Mesenchymal stem cell (in vitro differentiated cells and primary cell): ENCODE measurements around the gene ZNF610.

Source experiments
- DNase-seq: peaks from one replicate; pipeline ENCODE4 v3.0.0-alpha.2; 2013
- H2AFZ ChIP-seq: one replicate; pipeline ENCODE4 v1.6.1; 2013; ENCODE audit warnings: low read depth, mild to moderate bottlenecking, control low read depth, inconsistent platforms, low read length, moderate library complexity
- H2AK5ac ChIP-seq: 2 replicates; pipeline ENCODE4 v1.6.1; 2013; ENCODE audit warnings: low read length, moderate library complexity, mild to moderate bottlenecking, inconsistent platforms; ENCODE audit not compliant: severe bottlenecking
- H2BK120ac ChIP-seq: one replicate; pipeline ENCODE4 v1.6.1; 2013; ENCODE audit warnings: low read depth, mild to moderate bottlenecking, inconsistent platforms, low read length, moderate library complexity
- H2BK12ac ChIP-seq, 2 experiments: one replicate each; pipeline ENCODE4 v1.6.1; 2013; ENCODE audit warnings: inconsistent platforms in 2 of 2, low read length in 2 of 2, mild to moderate bottlenecking in 2 of 2, moderate library complexity in 2 of 2, control low read depth in 1 of 2
- H2BK15ac ChIP-seq: one replicate; pipeline ENCODE4 v1.6.1; 2013; ENCODE audit warnings: mild to moderate bottlenecking, low read depth, inconsistent platforms; ENCODE audit not compliant: poor library complexity, severe bottlenecking
- H2BK5ac ChIP-seq: 2 replicates; pipeline ENCODE4 v1.6.1; 2013; ENCODE audit warnings: low read depth, mild to moderate bottlenecking, low read length, control low read depth, inconsistent platforms; ENCODE audit not compliant: poor library complexity, severe bottlenecking
- H3K14ac ChIP-seq, 2 experiments: one replicate each; pipeline ENCODE4 v1.6.1; 2013; ENCODE audit warnings: inconsistent platforms in 2 of 2, low read length in 2 of 2, control low read depth in 1 of 2, mild to moderate bottlenecking in 1 of 2, moderate library complexity in 1 of 2
- H3K18ac ChIP-seq, 2 experiments: one replicate each; pipeline ENCODE4 v1.6.1; 2013; ENCODE audit warnings: inconsistent platforms in 2 of 2, low read length in 2 of 2, control low read depth in 1 of 2, low read depth in 1 of 2, mild to moderate bottlenecking in 1 of 2
- H3K23ac ChIP-seq, 2 experiments: one replicate each; pipeline ENCODE4 v1.6.1; 2013; ENCODE audit warnings: inconsistent platforms in 2 of 2, low read length in 2 of 2, mild to moderate bottlenecking in 2 of 2, moderate library complexity in 2 of 2, control low read depth in 1 of 2
- H3K27ac ChIP-seq: 2 replicates; pipeline ENCODE4 v1.5.1; 2013; ENCODE audit warnings: mild to moderate bottlenecking, moderate library complexity, low read length, control low read depth, inconsistent platforms; ENCODE audit not compliant: poor library complexity, severe bottlenecking
- H3K27me3 ChIP-seq, 2 experiments: 2 replicates each; pipeline versions ENCODE4 v1.6.1 to v1.7.0; 2013; ENCODE audit warnings: low read length in 2 of 2, mild to moderate bottlenecking in 2 of 2, moderate library complexity in 2 of 2, control low read depth in 1 of 2, inconsistent platforms in 1 of 2; ENCODE audit not compliant: control insufficient read depth in 1 of 2, insufficient read depth in 1 of 2
- H3K36me3 ChIP-seq, 2 experiments: 2 replicates each; pipeline versions ENCODE4 v1.6.1 to v1.7.0; 2013; ENCODE audit warnings: low read length in 2 of 2, control low read depth in 1 of 2, inconsistent platforms in 1 of 2, low read depth in 1 of 2, mild to moderate bottlenecking in 1 of 2; ENCODE audit not compliant: insufficient read depth in 2 of 2, control insufficient read depth in 1 of 2
- H3K4ac ChIP-seq, 2 experiments: one replicate each; pipeline ENCODE4 v1.6.1; 2013; ENCODE audit warnings: inconsistent platforms in 2 of 2, low read length in 2 of 2, mild to moderate bottlenecking in 2 of 2, moderate library complexity in 2 of 2, control low read depth in 1 of 2, low read depth in 1 of 2
- H3K4me1 ChIP-seq: 2 replicates; pipeline ENCODE4 v1.6.1; 2013; ENCODE audit warnings: low read depth, low read length, control low read depth; ENCODE audit not compliant: control insufficient read depth, insufficient read depth
- H3K4me2 ChIP-seq: 2 replicates; pipeline ENCODE4 v1.6.1; 2013; ENCODE audit warnings: low read length, mild to moderate bottlenecking, inconsistent platforms; ENCODE audit not compliant: poor library complexity, severe bottlenecking
- H3K4me3 ChIP-seq, 2 experiments: 2 replicates each; pipeline versions ENCODE4 v1.5.1 to v1.7.0; 2013; ENCODE audit warnings: low read length in 2 of 2, mild to moderate bottlenecking in 2 of 2, control low read depth in 1 of 2, low read depth in 1 of 2; ENCODE audit not compliant: insufficient read depth in 1 of 2
- H3K79me1 ChIP-seq: replicated peaks from 2 replicates; pipeline ENCODE4 v1.6.1; 2013; ENCODE audit warnings: mild to moderate bottlenecking, control low read depth, low read length, inconsistent platforms; ENCODE audit not compliant: poor library complexity, severe bottlenecking
- H3K9ac ChIP-seq: 2 replicates; pipeline ENCODE4 v1.7.0; 2013; ENCODE audit warnings: mild to moderate bottlenecking, low read length, moderate library complexity
- H3K9me3 ChIP-seq: 2 replicates; pipeline ENCODE4 v1.7.0; 2013; ENCODE audit warnings: mild to moderate bottlenecking, low read length; ENCODE audit not compliant: control insufficient read depth
- H4K8ac ChIP-seq: one replicate; pipeline ENCODE4 v1.6.1; 2013; ENCODE audit warnings: inconsistent platforms, mild to moderate bottlenecking, low read length, moderate library complexity
- H4K91ac ChIP-seq: one replicate; pipeline ENCODE4 v1.6.1; 2013; ENCODE audit warnings: mild to moderate bottlenecking, low read length, inconsistent platforms
- WGBS: methylation state at CpG from one replicate; pipeline ENCODE4 v1.1.7; 2013; ENCODE audit warnings: mixed read lengths; 5-methylcytosine and 5-hydroxymethylcytosine counted together

ZNF610 gene

GRCh38 chr19:52296400-52296772 is 39.7 kb upstream of the ZNF610 start:
- Histone ChIP-seq H2AFZ (peak overlapping the region; percentile 6), H3K4me2 (peak overlapping the region; percentile 85), H4K8ac (no peak overlapping the region), H3K4me3 (peak overlapping the region; percentile 52 to 81), H3K9me3 (peaks cover 23% of the 10 kb centered on the region), H2AK5ac (no peak overlapping the region), H3K4ac (no peak overlapping the region), H2BK120ac (no peak overlapping the region), H2BK15ac (no peak overlapping the region), H3K18ac (peak overlapping the region in 1 of 2 experiments; percentile 16), H3K9ac (peak overlapping the region; percentile 77), H4K91ac (no peak overlapping the region), H3K36me3 (peaks cover 34 to 35% of the 10 kb centered on the region in 2 experiments), H3K27me3 (no peaks in the 10 kb centered on the region), H3K4me1 (peaks cover 3% of the 10 kb centered on the region), H3K27ac (peak overlapping the region; percentile 54), H2BK12ac (no peak overlapping the region), H3K23ac (no peak overlapping the region), H3K79me1 (peaks cover 37% of the 10 kb centered on the region), H2BK5ac (no peak overlapping the region), H3K14ac (no peak overlapping the region)
- WGBS: 44% methylated on average over 8 of the region's 8 CpGs
- no peak for DNase-seq

- H3K4ac ChIP-seq: peak within 1 kb of the TSS; percentile 93 to 94
- peak within 1 kb of the TSS; percentile 97 for H3K27ac ChIP-seq
- H3K4me3 ChIP-seq: peak within 1 kb of the TSS; percentile 87 to 97
- WGBS: 2% methylated on average over 53 of the region's 75 CpGs
- no peak within 1 kb of the TSS for H2BK5ac ChIP-seq
- no peak within 1 kb of the TSS for H2BK15ac ChIP-seq
- H2BK120ac ChIP-seq: peak within 1 kb of the TSS; percentile 79
- H3K18ac ChIP-seq: peak within 1 kb of the TSS; percentile 92 to 94
- H2AFZ ChIP-seq: peak within 1 kb of the TSS; percentile 20
- H4K91ac ChIP-seq: peak within 1 kb of the TSS; percentile 89
- H4K8ac ChIP-seq: peak within 1 kb of the TSS; percentile 91
- H2AK5ac ChIP-seq: peak within 1 kb of the TSS; percentile 45
- peaks cover 3% of the 10 kb centered on the region for H3K4me1 ChIP-seq
- peak within 1 kb of the TSS in 1 of 2 experiments; percentile 87 for H3K14ac ChIP-seq
- H3K9me3 ChIP-seq: peaks cover 29% of the 10 kb centered on the region
- no peaks in the 10 kb centered on the region for H3K27me3 ChIP-seq
- no peak within 1 kb of the TSS for H2BK12ac ChIP-seq
- DNase-seq: peak; percentile 82
- H3K79me1 ChIP-seq: peaks cover 37% of the 10 kb centered on the region
- H3K23ac ChIP-seq: no peak within 1 kb of the TSS
- peak within 1 kb of the TSS; percentile 100 for H3K9ac ChIP-seq
- H3K4me2 ChIP-seq: peak within 1 kb of the TSS; percentile 85
- peaks cover 31 to 37% of the 10 kb centered on the region in 2 experiments for H3K36me3 ChIP-seq
Measured at GRCh38 chr19:52296773-52297600, 39.1 kb upstream of the ZNF610 start, which contains the start of gene ZNF480. ZNF480 (plus strand) TSS chr19:52297169; CDS start chr19:52300413, 3,244 bp downstream.

DNA sequence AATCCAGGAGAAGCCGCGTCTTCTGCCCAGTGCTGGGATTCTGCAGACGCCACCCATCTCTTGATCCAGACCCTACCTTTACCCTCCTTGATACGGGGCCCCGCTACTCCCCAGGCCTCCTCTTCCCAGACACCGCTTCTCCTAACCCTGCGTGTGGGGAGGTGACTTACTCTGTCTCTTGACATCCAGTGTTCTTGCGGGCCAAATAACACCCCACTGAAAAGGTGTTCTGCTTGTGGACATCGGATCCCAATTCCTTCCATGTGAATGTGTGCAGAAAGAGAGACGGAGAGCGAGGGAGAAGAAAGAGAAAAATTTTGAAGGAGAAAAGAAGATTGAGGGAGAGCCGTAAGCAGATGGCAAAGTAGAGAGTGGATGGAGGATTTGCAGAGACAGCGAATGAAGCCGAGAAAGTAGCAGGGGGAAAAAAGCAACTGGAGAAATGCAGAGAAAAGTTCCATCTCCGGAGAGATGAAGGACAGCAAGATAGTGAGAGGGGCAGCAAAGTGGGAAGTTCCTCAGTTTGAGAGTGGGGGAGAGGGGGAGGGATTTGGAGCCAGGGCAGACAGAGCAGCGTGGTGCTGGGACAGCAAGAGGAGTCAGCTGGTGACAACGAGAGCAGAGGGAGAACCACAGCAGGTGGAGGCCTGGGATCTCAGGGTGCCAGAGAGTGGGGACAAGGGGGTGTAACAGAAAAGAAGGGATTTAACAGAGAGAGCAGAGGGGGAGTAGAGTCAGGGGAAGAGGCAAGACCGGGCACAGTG is 38.3 kb upstream of the ZNF610 start:
- H4K91ac ChIP-seq: peak overlapping the region; percentile 89
- peak overlapping the region in 1 of 2 experiments; percentile 87 for H3K14ac ChIP-seq
- peak overlapping the region; percentile 91 for H4K8ac ChIP-seq
- H3K4me3 ChIP-seq: peak overlapping the region; percentile 87 to 97
- no peak overlapping the region for H2BK12ac ChIP-seq
- peak overlapping the region; percentile 97 for H3K27ac ChIP-seq
- DNase-seq: peak; percentile 20
- peak overlapping the region; percentile 93 to 94 for H3K4ac ChIP-seq
- peak overlapping the region; percentile 20 for H2AFZ ChIP-seq
- H3K4me1 ChIP-seq: peaks cover 3% of the 10 kb centered on the region
- H2AK5ac ChIP-seq: peak overlapping the region; percentile 45
- H3K4me2 ChIP-seq: peak overlapping the region; percentile 44
- no peak overlapping the region for H2BK5ac ChIP-seq
- WGBS: 16% methylated on average over 18 of the region's 18 CpGs
- peak overlapping the region; percentile 100 for H3K9ac ChIP-seq
- H3K27me3 ChIP-seq: no peaks in the 10 kb centered on the region
- peaks cover 37% of the 10 kb centered on the region for H3K9me3 ChIP-seq
- H3K18ac ChIP-seq: peak overlapping the region; percentile 92 to 94
- H3K79me1 ChIP-seq: peaks cover 37% of the 10 kb centered on the region
- peak overlapping the region; percentile 79 for H2BK120ac ChIP-seq
- no peak overlapping the region for H3K23ac ChIP-seq
- no peak overlapping the region for H2BK15ac ChIP-seq
- H3K36me3 ChIP-seq: peaks cover 30 to 38% of the 10 kb centered on the region in 2 experiments

- no peak overlapping the region for H4K91ac ChIP-seq
- H3K79me1 ChIP-seq: peaks cover 15% of the 10 kb centered on the region
- no peak overlapping the region for H2AFZ ChIP-seq
- no peak overlapping the region for H2BK120ac ChIP-seq
- no peak overlapping the region for H2BK5ac ChIP-seq
- WGBS: over 99% methylated on average over 10 of the region's 10 CpGs
- H3K27ac ChIP-seq: no peak overlapping the region
- no peak overlapping the region for H3K23ac ChIP-seq
- H3K18ac ChIP-seq: no peak overlapping the region
- H3K4me3 ChIP-seq: peak overlapping the region in 1 of 2 experiments; percentile 60
- no peak overlapping the region for H2BK12ac ChIP-seq
- no peaks in the 10 kb centered on the region for H3K27me3 ChIP-seq
- no peak overlapping the region for H4K8ac ChIP-seq
- peaks cover 87% of the 10 kb centered on the region for H3K9me3 ChIP-seq
- H3K14ac ChIP-seq: no peak overlapping the region
- no peak overlapping the region for H3K4ac ChIP-seq
- DNase-seq: peak; percentile 44
- no peak overlapping the region for H2AK5ac ChIP-seq
- no peak overlapping the region for H3K9ac ChIP-seq
- peaks cover 53 to 86% of the 10 kb centered on the region in 2 experiments for H3K36me3 ChIP-seq
- no peak overlapping the region for H2BK15ac ChIP-seq
- no peak overlapping the region for H3K4me2 ChIP-seq
- no peaks in the 10 kb centered on the region for H3K4me1 ChIP-seq
Measured at GRCh38 chr19:52307275-52307674, 28.8 kb upstream of the ZNF610 start.
